Measurements from ENCODE around the gene FOXA3. TPM values are rescaled to one million over a fixed set of nuclear protein-coding genes. Genes with fewer than 3 reads are reported as not detected.

Gene FOXA3
- total RNA-seq, 4 donors from 2014 or later = 0.42 TPM; not detected in 3

DNA sequence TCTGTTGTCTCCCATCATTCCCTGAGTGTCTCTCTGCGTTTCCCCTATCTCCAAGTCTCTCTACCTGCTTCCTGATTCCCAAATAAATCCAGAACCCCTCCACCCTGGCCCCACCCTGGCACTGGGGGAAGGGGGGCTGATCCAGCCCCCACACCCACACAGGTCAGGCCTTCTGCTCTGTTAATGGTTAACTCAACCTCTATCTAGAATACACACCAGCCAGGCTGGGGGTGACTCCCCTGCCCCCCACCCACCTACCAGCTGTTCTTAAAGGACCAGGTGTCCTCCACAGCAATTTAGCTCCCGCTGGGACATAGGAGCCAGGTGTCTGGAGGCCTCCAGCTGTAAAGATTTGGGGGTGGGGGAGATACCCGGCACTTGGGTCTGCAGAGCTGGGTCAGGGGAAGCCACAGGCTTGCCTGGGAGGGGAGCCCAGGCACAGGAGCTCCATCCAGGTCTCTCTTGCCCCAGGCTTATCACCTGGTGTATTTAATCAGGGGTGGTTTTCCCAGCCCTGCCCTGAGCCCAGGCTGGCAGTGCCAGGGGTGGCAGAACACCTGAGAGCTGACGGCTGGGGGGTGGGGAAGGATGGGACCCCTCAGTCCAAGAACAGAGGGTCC, 17.9 kb downstream of the FOXA3 start:
- H3K9me3 ChIP-seq = no peaks in the 10 kb centered on the region
- H3K4me3 ChIP-seq = no peak overlapping the region
- TF ChIP-seq POLR2AphosphoS5 (IDR thresholded peaks at IDR 0.05) = no peak
- TF ChIP-seq EP300 (IDR thresholded peaks at IDR 0.05) = no peak
- TF ChIP-seq CTCF (IDR thresholded peaks at IDR 0.05) = no peak
- TF ChIP-seq POLR2A (IDR thresholded peaks at IDR 0.05) = no peak
- ATAC-seq = no peak
- peaks cover 0 to 52% (median 33%) of the 10 kb centered on the region in 3 donors for H3K4me1 ChIP-seq
- H3K27ac ChIP-seq = no peak overlapping the region
- peaks cover 8% of the 10 kb centered on the region for H3K27me3 ChIP-seq
- H3K36me3 ChIP-seq = peaks cover 0 to 21% of the 10 kb centered on the region in 2 donors
- WGBS, 2 donors (ENCODE audit: low coverage in 1 of 2) = 25 to 38% methylated on average over 1 to 2 of the region's 4 CpGs

DNA sequence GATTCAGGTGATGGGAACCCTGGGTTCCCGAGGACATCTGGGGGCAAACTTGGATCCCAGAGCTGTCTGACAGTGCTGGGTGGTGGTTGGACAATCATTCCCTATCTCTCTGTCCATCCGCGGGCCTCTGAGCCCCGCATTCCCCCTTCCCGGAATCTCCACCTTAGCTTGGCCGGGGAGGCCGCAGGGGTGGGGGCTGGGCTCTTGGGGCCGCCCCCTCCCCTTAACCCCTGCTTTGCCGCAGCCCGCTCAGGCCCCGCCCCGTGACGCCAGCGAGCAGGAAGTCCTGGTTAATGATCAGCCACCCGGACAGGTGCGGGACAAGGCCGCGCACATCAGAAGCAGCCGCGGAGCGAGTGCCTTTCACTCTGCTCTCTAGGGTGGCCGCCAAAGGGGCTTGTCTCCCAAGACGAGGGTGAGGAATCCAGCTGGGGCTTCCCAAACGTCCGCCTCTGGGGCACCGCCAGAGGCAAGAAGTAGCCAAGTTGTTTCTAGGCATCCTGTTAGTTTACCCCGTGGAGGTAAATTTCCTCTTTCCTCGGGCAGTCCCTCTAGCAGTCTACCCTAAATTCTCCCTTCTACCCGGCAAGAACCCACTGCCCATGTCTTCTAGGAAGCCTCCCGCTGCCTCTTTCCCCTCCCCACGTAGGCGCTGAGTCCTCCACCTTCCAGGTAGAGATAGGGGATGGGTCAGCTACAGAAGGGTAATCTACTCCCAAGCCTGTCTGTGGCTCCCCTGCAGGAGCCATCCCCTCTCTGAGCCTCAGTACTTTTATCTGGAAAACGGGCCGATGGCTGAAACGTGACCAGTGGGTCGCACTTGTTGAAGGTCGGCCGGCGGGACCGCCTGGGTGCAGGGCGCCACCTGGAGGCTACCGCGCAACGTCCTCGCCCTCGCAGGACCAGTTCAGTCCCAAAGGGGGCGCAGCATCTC, 18.8 kb downstream of the FOXA3 start:
- Histone ChIP-seq H3K27ac (peak overlapping the region in 1 of 4 donors; percentile 35), H3K27me3 (no peaks in the 10 kb centered on the region), H3K36me3 (peaks cover 0 to 21% of the 10 kb centered on the region in 2 donors), H3K4me1 (peaks cover 0 to 53% (median 34%) of the 10 kb centered on the region in 3 donors), H3K9me3 (no peaks in the 10 kb centered on the region), H3K4me3 (peak overlapping the region in 1 of 2 donors; percentile 78)
- 17 to 22% methylated on average over 12 to 15 of the region's 47 CpGs for WGBS, 2 donors (ENCODE audit: low coverage in 1 of 2)
- TF ChIP-seq POLR2AphosphoS5 (IDR thresholded peaks at IDR 0.05) (peak; percentile 35), POLR2A (IDR thresholded peaks at IDR 0.05) (no peak), CTCF (IDR thresholded peaks at IDR 0.05) (peak in 3 of 4 experiments; percentile 85 to 92 (median 88))
- ATAC-seq = no peak

- ATAC-seq = no peak
- Histone ChIP-seq H3K4me1 (peaks cover 0 to 53% (median 34%) of the 10 kb centered on the region in 3 donors), H3K27me3 (no peaks in the 10 kb centered on the region), H3K27ac (peak overlapping the region in 3 of 4 donors; percentile 34 to 93 (median 37)), H3K36me3 (peaks cover 0 to 21% of the 10 kb centered on the region in 2 donors), H3K4me3 (peak overlapping the region in 1 of 2 donors; percentile 78), H3K9me3 (no peaks in the 10 kb centered on the region)
- WGBS, 2 donors (ENCODE audit: low coverage in 1 of 2) = 10 to 18% methylated on average over 2 to 5 of the region's 5 CpGs
- TF ChIP-seq EP300 (IDR thresholded peaks at IDR 0.05) (no peak), CTCF (IDR thresholded peaks at IDR 0.05) (peak in 1 of 4 experiments; percentile 40)
Observed at GRCh38 chr19:45883586-45883880, 19.4 kb downstream of the FOXA3 start.

- peaks cover 0 to 53% (median 34%) of the 10 kb centered on the region in 3 donors for H3K4me1 ChIP-seq
- no peaks in the 10 kb centered on the region for H3K27me3 ChIP-seq
- peak overlapping the region in 3 of 4 donors; percentile 34 to 93 (median 37) for H3K27ac ChIP-seq
Observed at GRCh38 chr19:45883881-45884681, 20.0 kb downstream of the FOXA3 start.

More at GRCh38 chr19:45883881-45884681, 20.0 kb downstream of the FOXA3 start:
- Histone ChIP-seq H3K36me3 (peaks cover 0 to 21% of the 10 kb centered on the region in 2 donors), H3K9me3 (no peaks in the 10 kb centered on the region), H3K4me3 (peak overlapping the region in 1 of 2 donors; percentile 78)
- TF ChIP-seq EP300 (IDR thresholded peaks at IDR 0.05) (no peak), POLR2AphosphoS5 (IDR thresholded peaks at IDR 0.05) (no peak), CTCF (IDR thresholded peaks at IDR 0.05) (no peak), POLR2A (IDR thresholded peaks at IDR 0.05) (no peak)
- WGBS, 2 donors (ENCODE audit: low coverage in 1 of 2) = 20 to 100% methylated on average over 1 of the region's 57 CpGs
- ATAC-seq = no peak

Data from gastroesophageal sphincter (tissue), 4 donors.